ENCODE data around the gene ZNF536.
"Not testable (repeated sequence)": the region's sequence is repeated elsewhere in the genome, so short reads cannot be mapped to it uniquely, and the experiment has no call there.

Gene ZNF536

GRCh38 chr19:30481063-30481462 lies 108.9 kb downstream of the ZNF536 start:
- no peak for TF ChIP-seq CTCF (IDR thresholded peaks at IDR 0.05; ENCODE audit: low read depth, low read length)
- no peak for DNase-seq (ENCODE audit: low read depth, low spot score)
- in situ Hi-C loops (cut with HindIII; ENCODE audit: low sequenced_read_pairs): no loop called here
- no peak overlapping the region for H3K4me3 ChIP-seq (ENCODE audit: low read depth, low read length)

- in situ Hi-C loops (cut with HindIII; ENCODE audit: low sequenced_read_pairs): no loop called here
- no peak overlapping the region for H3K4me3 ChIP-seq (ENCODE audit: low read depth, low read length)
- no peak for DNase-seq (ENCODE audit: low read depth, low spot score)
- no peak for TF ChIP-seq CTCF (IDR thresholded peaks at IDR 0.05; ENCODE audit: low read depth, low read length)
These were observed 109.6 kb downstream of the ZNF536 start for GRCh38 chr19:30481823-30482222.

GRCh38 chr19:30482956-30483355 lies 110.8 kb downstream of the ZNF536 start:
- no peak for TF ChIP-seq CTCF (IDR thresholded peaks at IDR 0.05; ENCODE audit: low read depth, low read length)
- no peak for DNase-seq (ENCODE audit: low read depth, low spot score)
- in situ Hi-C loops (cut with HindIII; ENCODE audit: low sequenced_read_pairs): no loop called here
- no peak overlapping the region for H3K4me3 ChIP-seq (ENCODE audit: low read depth, low read length)

- H3K4me3 ChIP-seq (ENCODE audit: low read depth, low read length); in situ Hi-C loops (cut with HindIII; ENCODE audit: low sequenced_read_pairs); DNase-seq (ENCODE audit: low read depth, low spot score): not testable (repeated sequence)
These were observed 114.1 kb downstream of the ZNF536 start for GRCh38 chr19:30486250-30486649.

- no peak overlapping the region for H3K4me3 ChIP-seq (ENCODE audit: low read depth, low read length)
- TF ChIP-seq CTCF (IDR thresholded peaks at IDR 0.05; ENCODE audit: low read depth, low read length): no peak
- in situ Hi-C loops (cut with HindIII; ENCODE audit: low sequenced_read_pairs): no loop called here
- no peak for DNase-seq (ENCODE audit: low read depth, low spot score)
These were observed 115.0 kb downstream of the ZNF536 start for GRCh38 chr19:30487178-30487577.

- in situ Hi-C loops (cut with HindIII; ENCODE audit: low sequenced_read_pairs): no loop called here
- no peak overlapping the region for H3K4me3 ChIP-seq (ENCODE audit: low read depth, low read length)
- no peak for TF ChIP-seq CTCF (IDR thresholded peaks at IDR 0.05; ENCODE audit: low read depth, low read length)
- no peak for DNase-seq (ENCODE audit: low read depth, low spot score)
These were observed 116.0 kb downstream of the ZNF536 start for GRCh38 chr19:30488191-30488590.

GRCh38 chr19:30490760-30491159 lies 118.6 kb downstream of the ZNF536 start:
- no peak for DNase-seq (ENCODE audit: low read depth, low spot score)
- no peak overlapping the region for H3K4me3 ChIP-seq (ENCODE audit: low read depth, low read length)
- in situ Hi-C loops (cut with HindIII; ENCODE audit: low sequenced_read_pairs): no loop called here
- no peak for TF ChIP-seq CTCF (IDR thresholded peaks at IDR 0.05; ENCODE audit: low read depth, low read length)
